Right lobe of liver (tissue), 4 donors: Measurements from ENCODE around the gene MRPL18.

Source experiments
- POLR2A ChIP-seq: fragments of 450-650 bp; IDR thresholded peaks from one replicate; pipeline ENCODE4 v1.6.1; 2017; ENCODE audit warnings: antibody characterized with exemption, mild to moderate bottlenecking
- TF ChIP-seq, protein P1 (sequence below), 4 donors: fragments of 200-600 bp in 3 of 4; fragments of 450-650 bp in 1 of 4; IDR thresholded peaks; one replicate each; pipeline versions ENCODE4 v1.5.1 to v1.8.0; 2016 to 2022; ENCODE audit warnings: antibody characterized with exemption in 4 of 4, mild to moderate bottlenecking in 2 of 4
- donor health status: DM: no; HTN: no; CAD: no.
- donor health status: DM: no; HTN: no; CAD: no.
- donor health status: DM: no; HTN: yes; CAD: no.

GRCh38 chr6:159788753-159789376 is 1.4 kb upstream of the MRPL18 start:
- TF ChIP-seq, protein P1, sequence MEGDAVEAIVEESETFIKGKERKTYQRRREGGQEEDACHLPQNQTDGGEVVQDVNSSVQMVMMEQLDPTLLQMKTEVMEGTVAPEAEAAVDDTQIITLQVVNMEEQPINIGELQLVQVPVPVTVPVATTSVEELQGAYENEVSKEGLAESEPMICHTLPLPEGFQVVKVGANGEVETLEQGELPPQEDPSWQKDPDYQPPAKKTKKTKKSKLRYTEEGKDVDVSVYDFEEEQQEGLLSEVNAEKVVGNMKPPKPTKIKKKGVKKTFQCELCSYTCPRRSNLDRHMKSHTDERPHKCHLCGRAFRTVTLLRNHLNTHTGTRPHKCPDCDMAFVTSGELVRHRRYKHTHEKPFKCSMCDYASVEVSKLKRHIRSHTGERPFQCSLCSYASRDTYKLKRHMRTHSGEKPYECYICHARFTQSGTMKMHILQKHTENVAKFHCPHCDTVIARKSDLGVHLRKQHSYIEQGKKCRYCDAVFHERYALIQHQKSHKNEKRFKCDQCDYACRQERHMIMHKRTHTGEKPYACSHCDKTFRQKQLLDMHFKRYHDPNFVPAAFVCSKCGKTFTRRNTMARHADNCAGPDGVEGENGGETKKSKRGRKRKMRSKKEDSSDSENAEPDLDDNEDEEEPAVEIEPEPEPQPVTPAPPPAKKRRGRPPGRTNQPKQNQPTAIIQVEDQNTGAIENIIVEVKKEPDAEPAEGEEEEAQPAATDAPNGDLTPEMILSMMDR (IDR thresholded peaks at IDR 0.05), result no peak
- no peak for TF ChIP-seq POLR2A
